OCI-LY3 (cell line): Measurements from ENCODE around the gene GNAI2.

Source experiments
- EZH2phosphoT487 ChIP-seq: fragments of 200-600 bp; shearing (Covaris generic); IDR thresholded peaks from 2 replicates; pipeline ENCODE4 v1.6.1; 2018; ENCODE audit warnings: antibody characterized with exemption, mixed run types, low read depth
- TF ChIP-seq, protein P1 (sequence below): fragments of 200-600, 300-600 bp; sonication (generic); IDR thresholded peaks from 2 replicates; pipeline ENCODE4 v1.5.1; 2014; ENCODE audit warnings: antibody characterized with exemption, low read length, low read depth

DNA sequence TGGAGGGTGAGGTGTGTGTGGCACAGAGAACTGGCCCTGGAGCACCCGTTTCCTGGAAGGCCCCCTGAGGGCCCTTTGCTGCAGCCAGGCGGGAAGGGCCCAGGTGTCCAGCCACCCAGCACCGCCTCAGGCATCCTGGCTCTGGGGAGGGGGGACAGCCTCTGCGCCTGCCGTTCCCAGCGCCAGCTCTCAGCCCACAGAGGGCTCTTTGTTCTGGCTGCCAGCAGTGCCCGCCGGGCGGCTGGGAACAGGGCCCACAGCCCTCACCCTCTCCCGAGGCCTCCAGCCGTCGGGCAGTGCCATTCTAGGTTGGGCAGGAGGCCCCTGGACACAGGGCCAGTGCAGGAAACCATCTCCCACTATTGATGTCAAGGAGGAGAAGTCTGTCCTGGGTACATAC lies 22.6 kb upstream of the GNAI2 start:
- TF ChIP-seq, protein P1, sequence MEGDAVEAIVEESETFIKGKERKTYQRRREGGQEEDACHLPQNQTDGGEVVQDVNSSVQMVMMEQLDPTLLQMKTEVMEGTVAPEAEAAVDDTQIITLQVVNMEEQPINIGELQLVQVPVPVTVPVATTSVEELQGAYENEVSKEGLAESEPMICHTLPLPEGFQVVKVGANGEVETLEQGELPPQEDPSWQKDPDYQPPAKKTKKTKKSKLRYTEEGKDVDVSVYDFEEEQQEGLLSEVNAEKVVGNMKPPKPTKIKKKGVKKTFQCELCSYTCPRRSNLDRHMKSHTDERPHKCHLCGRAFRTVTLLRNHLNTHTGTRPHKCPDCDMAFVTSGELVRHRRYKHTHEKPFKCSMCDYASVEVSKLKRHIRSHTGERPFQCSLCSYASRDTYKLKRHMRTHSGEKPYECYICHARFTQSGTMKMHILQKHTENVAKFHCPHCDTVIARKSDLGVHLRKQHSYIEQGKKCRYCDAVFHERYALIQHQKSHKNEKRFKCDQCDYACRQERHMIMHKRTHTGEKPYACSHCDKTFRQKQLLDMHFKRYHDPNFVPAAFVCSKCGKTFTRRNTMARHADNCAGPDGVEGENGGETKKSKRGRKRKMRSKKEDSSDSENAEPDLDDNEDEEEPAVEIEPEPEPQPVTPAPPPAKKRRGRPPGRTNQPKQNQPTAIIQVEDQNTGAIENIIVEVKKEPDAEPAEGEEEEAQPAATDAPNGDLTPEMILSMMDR = no peak
- TF ChIP-seq EZH2phosphoT487 = no peak
